Measurements from ENCODE around the gene COASY.
"Not testable (repeated sequence)": the region's sequence is repeated elsewhere in the genome, so short reads cannot be mapped to it uniquely, and the experiment has no call there.

Gene COASY

GRCh38 chr17:42536048-42536371, 25.9 kb upstream of the COASY start, which contains the start of gene NAGLU:
NAGLU (plus strand) TSS chr17:42536241; CDS start chr17:42536273, 32 bp downstream.
- peak; percentile 89 for DNase-seq
- Mint-ChIP-seq H3K4me3 (peak within 1 kb of the TSS; percentile 85), H3K27me3 (ENCODE audit: low read depth, poor library complexity) (peaks cover 12% of the 10 kb centered on the region), H3K4me1 (peaks cover 53% of the 10 kb centered on the region), H3K36me3 (ENCODE audit: low read depth) (peaks cover 12% of the 10 kb centered on the region), H3K9me3 (no peaks in the 10 kb centered on the region), H3K27ac (peak within 1 kb of the TSS; percentile 89)
- TF ChIP-seq CTCF (IDR thresholded peaks at IDR 0.05): no peak

GRCh38 chr17:42536372-42537155, 25.4 kb upstream of the COASY start:
- DNase-seq: peak; percentile 77
- Mint-ChIP-seq H3K9me3 (no peaks in the 10 kb centered on the region), H3K4me1 (peaks cover 53% of the 10 kb centered on the region), H3K36me3 (ENCODE audit: low read depth) (peaks cover 12% of the 10 kb centered on the region), H3K4me3 (peak overlapping the region; percentile 85), H3K27me3 (ENCODE audit: low read depth, poor library complexity) (peaks cover 12% of the 10 kb centered on the region), H3K27ac (peak overlapping the region; percentile 89)
- no peak for TF ChIP-seq CTCF (IDR thresholded peaks at IDR 0.05)

GRCh38 chr17:42537156-42537805, 24.7 kb upstream of the COASY start:
- no peak for TF ChIP-seq CTCF (IDR thresholded peaks at IDR 0.05)
- Mint-ChIP-seq H3K4me3 (peak overlapping the region; percentile 85), H3K9me3 (no peaks in the 10 kb centered on the region), H3K36me3 (ENCODE audit: low read depth) (peaks cover 12% of the 10 kb centered on the region), H3K27ac (peak overlapping the region; percentile 89), H3K4me1 (peaks cover 49% of the 10 kb centered on the region), H3K27me3 (ENCODE audit: low read depth, poor library complexity) (peaks cover 12% of the 10 kb centered on the region)
- DNase-seq: no peak

GRCh38 chr17:42537826-42538451, 24.0 kb upstream of the COASY start:
- H3K27me3 Mint-ChIP-seq (ENCODE audit: low read depth, poor library complexity): peaks cover 12% of the 10 kb centered on the region
- H3K4me3 Mint-ChIP-seq: peak overlapping the region; percentile 73
- H3K4me1 Mint-ChIP-seq: peaks cover 49% of the 10 kb centered on the region
- TF ChIP-seq CTCF (IDR thresholded peaks at IDR 0.05): no peak
- H3K27ac Mint-ChIP-seq: no peak overlapping the region
- no peaks in the 10 kb centered on the region for H3K9me3 Mint-ChIP-seq
- H3K36me3 Mint-ChIP-seq (ENCODE audit: low read depth): peaks cover 12% of the 10 kb centered on the region
- DNase-seq: no peak

- Mint-ChIP-seq H3K4me3 (no peak overlapping the region), H3K4me1 (peaks cover 45% of the 10 kb centered on the region), H3K9me3 (no peaks in the 10 kb centered on the region), H3K36me3 (ENCODE audit: low read depth) (peaks cover 12% of the 10 kb centered on the region), H3K27me3 (ENCODE audit: low read depth, poor library complexity) (peaks cover 9% of the 10 kb centered on the region), H3K27ac (no peak overlapping the region)
- DNase-seq: no peak
- no peak for TF ChIP-seq CTCF (IDR thresholded peaks at IDR 0.05)
These were observed 23.5 kb upstream of the COASY start for GRCh38 chr17:42538482-42538881.

- Mint-ChIP-seq H3K27ac (peak overlapping the region; percentile 84), H3K36me3 (ENCODE audit: low read depth) (peaks cover 17% of the 10 kb centered on the region), H3K4me1 (peaks cover 35% of the 10 kb centered on the region)
- not testable (repeated sequence) for H3K9me3 Mint-ChIP-seq; H3K4me3 Mint-ChIP-seq; DNase-seq; H3K27me3 Mint-ChIP-seq (ENCODE audit: low read depth, poor library complexity)
These were observed 21.4 kb upstream of the COASY start for GRCh38 chr17:42540558-42540957.

Measured in nephron progenitor cell (in vitro differentiated cells).